HepG2 (cell line): ENCODE measurements around the gene FEV. TPM values are rescaled to one million over a fixed set of nuclear protein-coding genes. Genes with fewer than 3 reads are reported as not detected.

Experiments
- ATAC-seq: fragments of 200-7000 bp; cut with Tn5 transposase; 3 replicates; pipeline ENCODE4 v1.9.1; 2020; ENCODE audit warnings: mild to moderate bottlenecking, moderate library complexity
- BruUV-seq: library from RNA; stranded (reverse); fragments of 400-500 nt; replicated peaks from 2 replicates; lab custom pipeline; 2021; lab: Mats Ljungman, UMichigan
- CTCF ChIA-PET: fragments of 300-600 bp; formaldehyde crosslinking; extraction: SDS; loops from one replicate; lab custom pipeline; 2021; ENCODE audit warnings: low total read pairs, inconsistent platforms, low intra/inter-chr PET ratio; lab: Yijun Ruan, JAX
- POLR2A ChIA-PET: fragments of 350-600 bp; sonication (Branson Sonifier 250); formaldehyde crosslinking; loops from one replicate; lab custom pipeline; 2020; ENCODE audit warnings: antibody characterized with exemption, inconsistent platforms; lab: Yijun Ruan, JAX
- DNase-seq: peaks from one replicate; pipeline ENCODE4 v3.0.0-alpha.2; 2015; ENCODE audit warnings: low spot score
- FAIRE-seq: peaks from 3 replicates; lab custom pipeline; 2011; peaks lifted over from hg19 to GRCh38; lab: Jason Lieb, UNC
- H2AFZ ChIP-seq: one replicate; pipeline ENCODE4 v1.6.1; 2011; ENCODE audit warnings: low read length, inconsistent platforms
- H3K27ac ChIP-seq: fragments of 300-600 bp; 3 replicates; pipeline ENCODE4 v1.8.0; 2011; ENCODE audit warnings: mixed run types, mild to moderate bottlenecking, mixed read lengths, low read length, inconsistent platforms; ENCODE audit not compliant: insufficient read depth; ENCODE audit errors: extremely low read length
- H3K27me3 ChIP-seq, 2 experiments: fragments of 200-600 bp in 1 of 2; 2 replicates in 1 of 2; 3 replicates in 1 of 2; pipeline versions ENCODE4 v1.6.0 to v1.8.0; 2011; ENCODE audit warnings: low read length in 2 of 2, mild to moderate bottlenecking in 2 of 2, moderate library complexity in 2 of 2, inconsistent platforms in 1 of 2; ENCODE audit not compliant: insufficient read depth in 2 of 2, control insufficient read depth in 1 of 2
- H3K36me3 ChIP-seq, 2 experiments: fragments of 200-600 bp in 1 of 2; replicated peaks in 1 of 2; 2 replicates in 1 of 2; 3 replicates in 1 of 2; pipeline versions ENCODE4 v1.5.1 to v1.8.0; 2011; ENCODE audit warnings: low read length in 2 of 2, inconsistent platforms in 1 of 2; ENCODE audit not compliant: insufficient read depth in 2 of 2, control insufficient read depth in 1 of 2
- H3K4me1 ChIP-seq: 2 replicates; pipeline ENCODE4 v1.5.1; 2012; ENCODE audit warnings: low read length, inconsistent platforms; ENCODE audit not compliant: insufficient read depth
- H3K4me2 ChIP-seq: 2 replicates; pipeline ENCODE4 v1.6.0; 2011; ENCODE audit warnings: low read depth, low read length, inconsistent platforms
- H3K4me3 ChIP-seq, 3 experiments: fragments of 200-600 bp in 1 of 3; sonication (generic), shearing (Covaris generic) in 1 of 3; replicated peaks in 1 of 3; 2 replicates each; pipeline ENCODE4 v1.5.1; 2011 to 2016; ENCODE audit warnings: low read length in 3 of 3, inconsistent platforms in 2 of 3, low read depth in 2 of 3, mild to moderate bottlenecking in 2 of 3, control low read depth in 1 of 3, mixed read lengths in 1 of 3; ENCODE audit not compliant: insufficient read depth in 1 of 3
- H3K79me2 ChIP-seq: one replicate; pipeline ENCODE4 v1.6.1; 2011; ENCODE audit warnings: low read length, inconsistent platforms; ENCODE audit not compliant: insufficient read depth
- H3K9ac ChIP-seq: 2 replicates; pipeline ENCODE4 v1.6.0; 2011; ENCODE audit warnings: mild to moderate bottlenecking, low read depth, low read length, inconsistent platforms; ENCODE audit not compliant: insufficient read depth
- H3K9me3 ChIP-seq: 2 replicates; pipeline ENCODE4 v1.5.1; 2012; ENCODE audit warnings: mild to moderate bottlenecking, low read length
- H4K20me1 ChIP-seq: 2 replicates; pipeline ENCODE4 v1.6.0; 2011; ENCODE audit warnings: inconsistent platforms, mild to moderate bottlenecking, low read length, moderate library complexity; ENCODE audit not compliant: insufficient read depth
- FOXP4 ChIP-seq: sonication (generic); formaldehyde crosslinking; IDR thresholded peaks from 2 replicates; pipeline ENCODE4 v1.4.0; 2020; ENCODE audit warnings: missing genetic modification reagents
- KLF6 ChIP-seq: IDR thresholded peaks from 2 replicates; pipeline ENCODE4 v1.8.0; 2016; ENCODE audit warnings: missing biosample characterization, missing genetic modification reagents
- MTF1 ChIP-seq: sonication (generic); formaldehyde crosslinking; IDR thresholded peaks from 2 replicates; pipeline ENCODE4 v1.5.0; 2020; ENCODE audit warnings: missing genetic modification reagents
- STAT6 ChIP-seq: sonication (generic); formaldehyde crosslinking; IDR thresholded peaks from 2 replicates; pipeline ENCODE4 v1.4.0; 2020; ENCODE audit warnings: missing genetic modification reagents, mild to moderate bottlenecking, borderline replicate concordance
- TCF12 ChIP-seq, 2 experiments: fragments of 450-650 bp in 1 of 2; sonication (generic) in 1 of 2; formaldehyde crosslinking in 1 of 2; IDR thresholded peaks; 2 replicates each; pipeline versions ENCODE4 v1.6.1 to v1.8.0; 2017 to 2022; ENCODE audit warnings: antibody characterized with exemption in 1 of 2, mild to moderate bottlenecking in 1 of 2, missing genetic modification reagents in 1 of 2, moderate library complexity in 1 of 2
- ZNF335 ChIP-seq: sonication (generic); formaldehyde crosslinking; IDR thresholded peaks from 2 replicates; pipeline ENCODE4 v1.4.0; 2020; ENCODE audit warnings: missing genetic modification reagents
- ZNF83 ChIP-seq: sonication (generic); formaldehyde crosslinking; IDR thresholded peaks from 2 replicates; pipeline ENCODE4 v1.4.0; 2020; ENCODE audit warnings: missing genetic modification reagents, mild to moderate bottlenecking, borderline replicate concordance
- WGBS: methylation state at CpG from one replicate; pipeline ENCODE4 v1.1.6; 2017; ENCODE audit warnings: low lambda C conversion rate; 5-methylcytosine and 5-hydroxymethylcytosine counted together
- in situ Hi-C: cut with HindIII; loops from 2 replicates; pipeline ENCODE4 v1.10.0; 2017; ENCODE audit warnings: low pct_unique_long_range_greater_than_20kb; ENCODE audit not compliant: extremely low pct_ligation_motif_present
- intact Hi-C: fragments of 100-400 bp; cut with micrococcal nuclease; formaldehyde crosslinking; loops from one replicate; pipeline ENCODE4 v1.10.0; 2022; ENCODE audit not compliant: unreplicated experiment
- polyA plus RNA-seq, 8 experiments: library from polyadenylated mRNA; depleted of rRNA in 3 of 8; stranded (reverse) in 7 of 8; unstranded in 1 of 8; fragments of >200 nt; fragmentation: Illumina TruSeq in 4 of 8; extraction: Trizol in 4 of 8; gene quantifications; 2 replicates each; pipeline versions ENCODE4 v1.2.1 to v1.2.3, GENCODE V29; 2011 to 2016; ENCODE audit warnings: low read depth in 4 of 8, missing spikeins in 1 of 8, mixed read lengths in 1 of 8; ENCODE audit not compliant: insufficient read depth in 1 of 8
- total RNA-seq, 5 experiments: library from RNA; depleted of rRNA; stranded (reverse); fragments of >200 nt; fragmentation: Illumina TruSeq; extraction: Trizol; gene quantifications; 2 replicates each; pipeline ENCODE4 v1.2.3, GENCODE V29; 2016; ENCODE audit warnings: low read depth in 1 of 5

FEV gene
- total and polyA plus RNA-seq, 2 of the 13 experiments (the other 11 are each of a cell fraction or from before 2014, with no cell fraction given): not detected

DNA sequence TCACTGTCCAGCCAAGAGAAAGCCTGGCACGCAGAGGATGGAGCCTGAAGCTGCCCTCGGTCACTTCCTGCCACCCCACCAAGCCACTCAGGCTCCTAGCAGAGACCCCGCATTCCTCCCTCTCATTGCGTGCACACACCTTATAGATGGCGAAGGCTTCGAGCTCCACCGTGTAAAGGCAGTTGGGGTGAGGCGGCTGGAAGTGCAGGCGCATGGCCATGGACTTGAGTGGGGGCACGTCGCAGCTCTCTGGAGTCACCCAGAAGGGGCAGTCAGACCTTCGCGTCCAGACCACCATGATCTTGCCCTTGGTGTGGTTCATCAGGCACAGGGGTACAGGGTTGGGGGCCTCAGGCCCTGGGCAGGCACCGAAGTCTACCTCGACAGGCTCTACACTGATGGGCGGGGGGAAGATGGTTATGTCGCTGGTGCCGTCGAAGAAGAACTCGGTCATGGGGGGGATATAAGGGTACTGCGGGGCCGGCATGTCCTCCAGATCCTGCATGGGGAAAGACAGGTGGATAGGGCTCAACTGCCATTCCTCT is 42.6 kb upstream of the FEV start:
- H3K79me2 ChIP-seq: no peaks in the 10 kb centered on the region
- no peaks in the 10 kb centered on the region for H3K36me3 ChIP-seq
- BruUV-seq: no TSS peak
- peaks cover 27 to 95% of the 10 kb centered on the region in 2 experiments for H3K27me3 ChIP-seq
- H3K27ac ChIP-seq: no peak overlapping the region
- ATAC-seq (no peak), DNase-seq (no peak), FAIRE-seq (no peak)
- CTCF ChIA-PET: interaction anchor here (1.2 kb wide), 1 partner anchor 127 kb away, joined by 4 read pairs; no protein-coding TSS in a partner anchor
- no peak overlapping the region for H3K4me3 ChIP-seq
- no peak overlapping the region for H3K9ac ChIP-seq
- H3K4me1 ChIP-seq: no peaks in the 10 kb centered on the region
- peaks cover 17% of the 10 kb centered on the region; the same call in 1 of the 2 replicates for H4K20me1 ChIP-seq
- POLR2A ChIA-PET: no interaction called here
- intact Hi-C loops (loop anchor here (2.0 kb wide), 1 partner anchor 25 kb away; no protein-coding TSS in a partner anchor), in situ Hi-C loops (no loop called here)
- no peak for TF ChIP-seq MTF1 (CRISPR knock-in tag)
- no peak for TF ChIP-seq FOXP4 (CRISPR knock-in tag)
- H3K9me3 ChIP-seq: no peaks in the 10 kb centered on the region
- H3K4me2 ChIP-seq: no peak overlapping the region
- 22% methylated on average over 16 of the region's 22 CpGs for WGBS
- no peak overlapping the region for H2AFZ ChIP-seq

DNA sequence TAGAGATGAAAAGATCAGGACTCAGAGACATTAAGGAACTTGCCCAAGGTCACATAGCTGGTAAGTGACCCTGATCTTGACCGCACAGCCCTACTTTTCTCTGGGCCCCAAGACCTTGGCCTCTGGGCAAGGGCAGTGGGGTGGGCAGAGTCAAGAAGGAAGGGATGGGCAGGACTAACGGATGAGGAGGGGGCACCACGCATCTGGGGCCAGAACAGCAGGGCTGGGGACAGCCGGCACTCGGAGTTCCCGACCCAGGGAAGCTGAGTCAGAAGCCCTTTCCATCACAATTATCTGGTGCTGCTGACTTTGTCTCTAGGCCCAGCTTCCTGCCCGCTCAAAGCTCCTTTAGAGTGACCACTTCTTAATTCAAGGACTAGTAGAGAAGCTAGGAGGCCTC is 42.0 kb upstream of the FEV start:
- Histone ChIP-seq H3K36me3 (no peaks in the 10 kb centered on the region), H3K27ac (no peak overlapping the region), H3K27me3 (peaks cover 26 to 95% of the 10 kb centered on the region in 2 experiments), H4K20me1 (peaks cover 17% of the 10 kb centered on the region; the same call in 1 of the 2 replicates), H3K9me3 (no peaks in the 10 kb centered on the region), H3K79me2 (no peaks in the 10 kb centered on the region)
- no TSS peak for BruUV-seq
- CTCF ChIA-PET: interaction anchor here (1.0 kb wide), 1 partner anchor 128 kb away, joined by 3 read pairs; no protein-coding TSS in a partner anchor
- intact Hi-C loops: no loop called here
- TF ChIP-seq KLF6: no peak
- TF ChIP-seq STAT6 (CRISPR knock-in tag): no peak
- TF ChIP-seq ZNF83 (CRISPR knock-in tag): no peak
- no peak for TF ChIP-seq ZNF335 (CRISPR knock-in tag)
- TF ChIP-seq TCF12 (IDR thresholded peaks at IDR 0.05): no peak
- no peak for TF ChIP-seq TCF12 (CRISPR knock-in tag; IDR thresholded peaks at IDR 0.05)
- TF ChIP-seq, all 625 proteins: peak for 0
- Histone ChIP-seq H2AFZ (no peak overlapping the region), H3K4me2 (no peak overlapping the region), H3K9ac (no peak overlapping the region), H3K4me3 (no peak overlapping the region), H3K4me1 (no peaks in the 10 kb centered on the region)
- POLR2A ChIA-PET: no interaction called here
- ATAC-seq (no peak), FAIRE-seq (no peak), DNase-seq (no peak)
- WGBS: 17% methylated on average over 7 of the region's 7 CpGs
- in situ Hi-C loops: no loop called here
